GM19372 (cell line): ENCODE measurements around the gene DUSP28.
A peak's percentile ranks its signal among the peaks of the same experiment; 100 is the strongest.
"Not testable (repeated sequence)": the region's sequence is repeated elsewhere in the genome, so short reads cannot be mapped to it uniquely, and the experiment has no call there.

ENCODE experiments used
- ATAC-seq: cut with Tn5 transposase; IDR thresholded peaks from one replicate; pipeline ENCODE4 v1.9.1; 2021; ENCODE audit warnings: mild to moderate bottlenecking, low read depth, moderate library complexity; ENCODE audit not compliant: unreplicated experiment

DUSP28 gene, protein sequence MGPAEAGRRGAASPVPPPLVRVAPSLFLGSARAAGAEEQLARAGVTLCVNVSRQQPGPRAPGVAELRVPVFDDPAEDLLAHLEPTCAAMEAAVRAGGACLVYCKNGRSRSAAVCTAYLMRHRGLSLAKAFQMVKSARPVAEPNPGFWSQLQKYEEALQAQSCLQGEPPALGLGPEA

DNA sequence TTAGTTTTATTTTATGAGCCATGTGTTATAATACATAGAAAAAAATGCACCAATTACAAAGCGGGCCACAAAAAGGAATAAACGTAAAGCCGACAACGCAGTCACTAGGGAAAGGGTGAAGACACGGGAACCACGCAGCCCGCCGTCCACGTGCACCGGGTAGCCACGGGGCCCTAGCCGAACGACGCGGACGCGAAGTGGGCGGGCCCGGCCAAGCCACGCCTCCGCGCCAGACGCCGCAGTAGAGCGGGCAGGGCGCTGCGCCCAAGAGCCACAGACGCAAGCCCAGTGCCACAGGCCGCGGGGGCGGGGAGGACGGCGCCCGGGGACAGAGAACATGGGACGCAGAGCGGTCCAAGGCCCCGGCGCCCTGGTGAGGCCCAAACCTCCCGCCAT is at the start of gene DUSP28:
Gene DUSP28 (plus strand): TSS at position 274 of the 396 bp plus-strand sequence. CDS start 328 bp downstream, outside the sequence.
- peak; percentile 52 for ATAC-seq

DNA sequence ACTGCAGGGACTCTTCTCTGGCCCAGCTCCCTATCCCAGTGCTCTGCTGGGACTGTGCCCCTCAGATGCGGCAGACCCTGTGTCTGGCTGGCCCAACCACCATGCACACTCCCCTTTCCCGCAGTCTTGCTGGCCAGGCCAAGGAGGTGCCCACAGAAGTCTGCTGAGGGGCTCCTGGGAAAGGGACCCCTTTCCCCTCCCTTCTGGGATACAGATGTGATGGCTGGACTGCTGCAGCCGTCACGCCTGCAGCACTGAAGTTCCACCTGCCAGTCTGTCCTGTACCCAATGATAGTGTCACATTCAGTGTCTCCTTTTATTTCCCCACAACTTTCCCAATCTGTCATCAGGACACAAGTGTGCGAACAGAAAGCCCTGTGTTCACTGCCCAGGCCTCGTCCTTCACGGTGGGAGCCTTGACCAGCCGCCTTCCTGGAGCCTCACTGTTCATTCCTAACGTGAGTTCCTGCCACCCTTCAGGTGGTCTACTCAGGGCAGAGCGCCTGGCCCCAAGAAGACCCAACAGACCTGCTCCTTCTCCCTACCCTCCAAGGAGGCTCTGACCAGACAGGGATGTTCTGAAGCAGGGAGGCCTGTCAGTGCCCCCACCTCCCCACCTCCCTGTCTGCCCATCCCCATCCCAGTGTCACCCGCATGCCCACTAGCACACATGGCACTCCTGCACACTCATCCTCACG is 49.5 kb upstream of the DUSP28 start:
- no peak for ATAC-seq

DNA sequence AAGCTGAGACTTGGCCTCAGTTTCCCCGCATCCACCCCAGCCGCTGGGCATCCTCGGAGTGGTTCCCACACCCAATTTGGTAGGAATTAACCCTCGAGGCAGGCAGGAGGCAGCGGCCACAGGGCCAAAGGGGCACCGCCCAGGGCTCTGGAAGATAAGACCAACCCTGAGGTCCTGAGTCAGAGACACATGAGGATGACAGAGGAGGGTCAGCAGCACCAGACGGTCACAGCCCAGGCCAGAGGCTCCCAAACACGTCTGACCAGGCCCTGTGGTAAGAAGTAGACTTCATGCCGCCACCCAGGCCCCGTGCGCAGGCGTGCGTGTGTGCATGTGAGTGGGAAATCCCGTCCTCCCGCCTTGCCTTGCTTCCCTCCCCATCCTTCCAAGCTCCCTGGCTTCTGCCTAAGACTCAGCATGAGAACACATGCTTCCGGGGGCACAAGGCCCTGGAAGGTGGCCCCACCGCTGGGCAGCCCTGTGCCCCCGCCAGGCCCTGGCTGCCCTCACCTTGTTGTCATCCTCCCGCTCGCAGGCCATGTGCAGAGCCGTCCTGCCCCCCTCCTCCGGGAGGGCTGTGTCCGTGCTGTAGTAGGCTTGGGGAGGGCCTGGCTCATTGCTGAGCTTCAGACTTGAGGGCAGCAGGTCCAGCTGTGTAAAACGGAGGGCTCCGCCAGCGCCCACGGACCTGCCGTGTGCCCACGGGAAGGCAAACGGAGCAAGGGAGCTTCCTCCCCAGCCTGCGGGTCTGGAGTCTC is 48.6 kb upstream of the DUSP28 start:
- no peak for ATAC-seq

DNA sequence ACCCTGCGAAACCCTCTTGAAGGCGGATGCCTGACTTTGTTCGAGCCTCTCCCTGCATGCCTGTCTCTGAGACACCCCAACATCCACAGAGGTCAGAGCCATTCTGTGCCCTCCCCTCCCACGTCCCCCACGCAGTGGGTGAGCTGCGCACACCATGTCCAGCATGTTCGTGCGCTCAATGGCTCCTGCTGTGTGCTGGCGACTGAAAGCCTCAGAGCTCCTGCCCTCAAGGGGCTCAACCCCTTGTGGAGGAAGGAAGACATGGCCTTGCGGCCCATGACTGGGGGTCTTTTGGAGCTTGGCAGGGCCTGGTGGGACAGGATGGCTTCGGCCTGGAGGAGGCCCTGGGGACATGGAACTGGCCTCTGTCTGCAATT is 48.1 kb upstream of the DUSP28 start:
- no peak for ATAC-seq

DNA sequence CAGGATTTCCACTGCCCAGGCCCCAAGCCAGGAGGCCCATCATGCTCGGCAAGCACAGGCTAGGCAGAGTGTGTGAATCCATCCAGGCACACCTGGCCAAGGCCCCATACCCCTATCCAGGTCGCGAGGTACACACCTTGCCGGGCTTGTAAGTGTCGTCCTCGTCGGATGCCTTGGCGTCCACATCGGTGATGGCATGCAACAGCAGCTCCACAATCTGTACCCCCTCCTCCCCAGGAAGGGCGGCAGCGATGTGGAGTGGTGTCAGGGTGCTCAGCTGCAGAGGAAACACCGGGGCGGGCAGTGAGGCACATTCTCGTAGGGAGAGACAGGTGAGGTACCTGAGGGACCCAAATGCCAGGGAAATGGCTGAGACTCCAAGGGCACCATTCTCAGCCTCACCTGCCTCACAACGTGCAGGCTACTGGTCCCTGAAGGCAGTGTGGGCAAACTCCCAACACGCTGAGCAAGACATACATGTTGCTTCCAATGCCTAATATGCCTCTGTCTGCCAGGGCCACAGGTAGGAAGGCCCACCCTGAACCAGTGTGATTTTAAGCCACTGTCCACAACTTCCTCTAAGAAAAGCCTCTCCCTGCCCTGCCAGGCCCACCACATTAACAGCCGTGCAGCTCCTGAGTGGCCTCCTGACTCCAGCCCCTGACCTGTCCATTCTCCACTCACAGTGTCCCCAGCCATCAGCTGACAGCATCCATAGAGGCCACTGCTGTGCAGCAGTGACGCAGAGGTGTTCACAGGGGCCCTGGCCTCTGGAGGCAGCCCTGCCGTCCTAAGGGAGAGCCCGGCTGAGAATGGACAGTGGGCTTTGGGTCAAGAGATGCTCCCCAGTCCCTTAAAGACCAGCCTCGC is 47.3 kb upstream of the DUSP28 start:
- ATAC-seq, result no peak

DNA sequence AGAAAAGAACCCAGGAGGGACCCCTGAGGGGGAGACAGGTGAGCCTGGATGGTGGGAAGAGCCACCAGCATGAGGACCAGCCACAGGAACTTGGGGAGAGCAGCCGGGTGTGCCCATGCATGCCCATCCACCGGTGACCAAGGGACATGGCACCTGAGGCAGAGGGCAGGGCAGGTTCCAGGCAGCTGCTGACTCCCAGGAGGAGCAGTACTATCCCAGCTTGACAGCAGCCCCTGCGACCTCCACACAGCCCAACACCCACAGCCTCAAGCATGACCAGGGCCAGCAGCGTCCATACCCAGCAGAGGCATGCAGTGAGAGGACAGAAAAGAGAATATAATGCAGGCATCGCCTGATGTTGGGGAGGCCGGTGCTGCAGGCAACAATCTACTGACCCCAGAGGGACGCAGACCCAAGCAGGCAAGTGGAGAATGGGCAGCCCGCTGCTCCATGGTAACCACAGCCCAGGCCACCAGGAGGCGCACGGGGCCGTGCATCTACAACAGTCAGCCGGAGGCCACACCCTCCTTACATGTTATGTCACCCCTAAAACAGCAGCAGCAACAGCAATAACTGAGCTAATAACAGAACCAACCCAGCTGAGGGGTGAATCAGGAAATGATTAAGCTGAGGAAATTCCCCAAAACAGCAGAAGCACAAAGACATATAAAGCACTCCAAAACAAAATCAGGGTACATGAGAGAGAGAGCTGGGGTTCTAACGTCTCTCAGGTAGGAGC is 46.4 kb upstream of the DUSP28 start:
- ATAC-seq, result peak; percentile 98

DNA sequence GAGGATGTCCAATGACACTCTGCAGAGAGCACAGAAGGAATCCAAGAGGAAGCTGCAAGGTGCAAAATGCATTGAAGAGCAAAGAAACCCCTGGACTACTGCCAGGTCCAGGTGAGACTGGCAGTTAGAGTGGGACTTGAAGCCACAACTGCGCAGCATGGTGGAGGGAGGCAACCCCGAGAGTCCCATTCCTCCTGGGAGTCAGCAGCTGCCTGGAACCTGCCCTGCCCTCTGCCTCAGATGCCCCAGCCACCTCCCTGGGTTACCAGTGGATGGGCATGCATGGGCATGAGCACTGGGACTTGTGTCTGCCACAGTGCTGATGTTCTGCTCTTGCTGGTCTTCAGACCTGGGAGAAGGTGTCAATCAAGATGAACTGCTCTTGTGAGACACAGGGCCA is 45.5 kb upstream of the DUSP28 start:
- no peak for ATAC-seq

DNA sequence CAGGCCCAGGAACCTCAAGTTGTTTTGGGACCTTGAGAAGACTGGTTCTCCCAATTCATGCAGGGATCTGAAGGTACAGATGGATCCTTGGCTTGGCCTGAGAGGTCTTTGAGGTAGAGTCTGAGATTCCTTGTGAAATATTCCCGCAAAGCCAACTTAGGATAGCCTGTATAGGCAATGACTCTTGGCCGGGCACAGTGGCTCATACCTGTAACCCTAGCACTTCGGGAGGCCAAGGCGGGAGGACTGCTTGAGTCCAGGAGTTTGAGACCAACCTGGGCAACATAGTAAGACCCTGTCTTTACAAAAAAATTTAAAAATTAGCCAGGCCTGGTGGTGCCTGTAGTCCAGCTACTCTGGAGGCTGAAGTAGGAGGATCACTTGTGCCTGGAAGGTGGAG is 42.8 kb upstream of the DUSP28 start:
- no peak for ATAC-seq

DNA sequence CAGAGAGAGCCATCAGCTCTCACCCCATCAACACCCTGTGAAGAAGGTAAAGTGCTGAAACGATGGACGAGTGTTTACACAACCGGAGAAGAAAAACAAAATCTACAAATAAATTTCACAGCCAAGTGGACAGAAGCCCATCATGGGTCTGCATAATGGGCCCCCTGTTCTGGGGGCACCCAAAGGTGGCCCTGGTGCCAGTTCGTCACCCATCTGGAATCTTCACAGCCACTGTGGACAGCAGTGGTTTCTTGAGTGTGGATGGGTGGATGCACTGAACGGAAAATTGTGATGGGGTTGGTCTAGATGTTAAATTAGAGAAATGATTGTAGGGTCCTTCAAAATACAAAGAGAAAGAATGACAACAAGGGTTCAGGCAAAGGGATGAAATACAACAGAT is 41.2 kb upstream of the DUSP28 start:
- ATAC-seq, result no peak

DNA sequence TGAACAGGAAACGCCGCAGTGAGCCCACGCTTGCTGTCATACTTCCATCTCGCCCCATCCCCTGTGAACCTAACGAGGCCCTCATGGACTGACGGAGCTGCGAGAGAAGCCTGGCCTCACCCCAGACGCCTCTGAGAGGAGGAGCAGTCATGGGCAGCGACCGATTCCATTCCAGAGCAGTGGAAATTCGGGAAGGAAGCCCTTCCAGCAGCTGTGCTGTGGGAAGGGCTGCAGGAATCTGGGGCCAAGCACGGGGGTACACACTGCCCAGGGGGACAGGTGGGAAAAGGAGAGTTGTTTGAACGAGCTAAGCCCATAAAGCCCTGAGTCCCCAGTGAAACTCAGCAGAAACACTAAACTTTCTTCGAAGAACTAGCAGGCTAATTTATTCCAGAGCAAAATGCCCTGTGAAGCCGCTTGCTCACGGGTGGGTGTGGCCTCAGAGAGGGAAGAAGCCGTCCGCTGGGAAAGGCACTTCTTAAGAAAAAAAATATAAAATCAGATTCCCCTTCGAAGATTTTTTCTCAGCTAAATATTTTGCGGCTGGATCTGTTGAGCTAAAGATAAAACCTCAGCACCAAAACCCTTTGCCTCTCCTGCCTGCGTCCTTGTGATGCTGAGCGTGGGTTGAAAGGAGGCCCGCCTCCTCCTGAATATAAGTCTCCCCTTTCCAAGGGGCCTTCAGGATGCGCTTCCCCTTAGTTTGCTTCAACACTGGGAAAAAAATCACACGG is 40.6 kb upstream of the DUSP28 start:
- ATAC-seq, result no peak

DNA sequence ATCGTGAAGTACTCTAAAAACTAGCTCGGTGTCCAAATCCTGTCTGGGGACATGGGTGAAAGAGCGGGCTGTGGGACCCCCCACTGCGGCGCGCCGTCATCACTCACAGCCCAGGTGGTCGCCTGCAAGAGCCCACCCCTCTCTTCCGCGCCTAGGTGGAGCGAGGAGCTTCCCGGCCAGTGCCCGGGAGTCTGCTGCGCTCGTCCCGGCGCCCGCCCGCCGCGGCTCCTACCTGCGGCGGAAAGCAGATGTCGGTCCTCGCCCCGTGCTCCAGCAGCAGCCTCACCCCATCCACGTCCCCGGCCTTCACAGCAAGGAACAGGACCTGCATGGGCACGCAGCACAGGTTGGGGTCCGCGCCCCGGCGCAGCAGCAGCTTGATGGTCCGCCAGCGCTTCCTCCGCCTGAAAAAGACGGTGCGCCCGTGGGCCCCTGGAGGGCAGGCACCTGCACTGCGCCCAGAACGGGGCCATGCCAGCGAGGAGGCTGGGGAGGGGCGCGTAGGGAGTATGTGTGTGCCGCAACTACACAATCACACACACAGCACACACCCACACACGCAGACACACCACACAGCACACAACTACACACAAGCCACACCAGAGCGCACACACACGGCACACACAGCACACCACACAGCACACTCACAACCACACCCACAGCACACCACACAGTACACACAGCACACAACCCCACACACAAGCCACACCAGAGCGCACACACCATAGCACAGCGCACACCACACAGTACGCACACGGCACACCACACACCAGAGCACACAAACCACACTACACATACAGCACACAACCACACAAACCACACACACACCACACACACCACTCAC is 39.8 kb upstream of the DUSP28 start:
- no peak for ATAC-seq

DNA sequence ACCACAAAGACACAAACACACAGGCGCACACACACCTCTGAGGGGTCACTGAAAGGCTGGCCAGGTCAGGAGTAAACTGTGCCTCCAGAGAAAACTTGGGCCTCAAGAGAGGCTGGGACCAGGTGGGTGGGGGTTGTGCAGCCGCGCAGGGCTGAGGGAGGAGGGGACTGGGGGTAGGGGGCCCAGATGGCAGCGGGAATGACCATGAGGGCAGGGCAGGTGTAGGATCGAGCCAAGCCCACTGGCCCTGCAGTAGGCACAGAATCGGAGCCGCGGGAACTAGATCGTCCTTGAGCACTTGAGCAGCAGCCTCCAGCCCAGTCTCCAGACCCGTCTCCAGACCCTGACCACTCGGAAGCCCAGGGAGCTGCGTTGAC is 39.2 kb upstream of the DUSP28 start:
- no peak for ATAC-seq

DNA sequence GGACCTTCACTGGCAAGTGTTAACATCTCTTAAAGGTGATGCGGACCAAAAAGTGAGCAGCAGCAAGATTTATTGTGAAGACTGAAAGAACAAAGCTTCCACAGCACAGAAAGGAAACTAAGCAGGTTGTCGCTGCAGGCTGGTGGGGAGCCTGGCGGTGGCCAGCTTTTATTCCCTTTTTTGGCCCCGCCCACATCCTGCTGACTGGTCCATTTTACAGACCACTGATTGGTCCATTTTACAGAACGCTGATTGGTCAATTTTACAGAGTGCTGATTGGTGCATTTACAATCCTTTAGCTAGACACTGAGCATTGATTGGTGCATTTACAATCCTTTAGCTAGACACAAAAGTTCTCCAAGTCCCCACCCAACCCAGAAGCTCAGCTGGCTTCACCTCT is 38.3 kb upstream of the DUSP28 start:
- ATAC-seq, result not testable (repeated sequence)

DNA sequence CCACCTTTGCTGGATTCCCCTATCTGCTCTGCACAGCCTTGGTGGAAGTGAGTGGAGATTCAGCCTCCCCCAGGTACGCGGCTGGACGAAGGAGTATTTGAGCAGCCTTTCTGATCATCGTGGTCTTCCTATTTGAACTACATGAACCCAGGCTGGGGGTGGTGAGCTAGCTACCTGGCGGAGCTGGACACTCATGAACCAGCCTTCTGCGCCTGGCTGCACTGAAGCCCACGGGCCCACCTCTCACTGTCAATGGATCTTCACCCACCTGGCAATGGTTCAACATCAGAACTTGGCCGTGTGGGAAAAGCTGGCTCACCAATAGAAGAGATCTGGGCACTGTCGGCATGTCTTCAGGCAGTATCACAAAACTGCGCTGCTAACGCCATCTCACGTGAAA is 37.8 kb upstream of the DUSP28 start:
- no peak for ATAC-seq

DNA sequence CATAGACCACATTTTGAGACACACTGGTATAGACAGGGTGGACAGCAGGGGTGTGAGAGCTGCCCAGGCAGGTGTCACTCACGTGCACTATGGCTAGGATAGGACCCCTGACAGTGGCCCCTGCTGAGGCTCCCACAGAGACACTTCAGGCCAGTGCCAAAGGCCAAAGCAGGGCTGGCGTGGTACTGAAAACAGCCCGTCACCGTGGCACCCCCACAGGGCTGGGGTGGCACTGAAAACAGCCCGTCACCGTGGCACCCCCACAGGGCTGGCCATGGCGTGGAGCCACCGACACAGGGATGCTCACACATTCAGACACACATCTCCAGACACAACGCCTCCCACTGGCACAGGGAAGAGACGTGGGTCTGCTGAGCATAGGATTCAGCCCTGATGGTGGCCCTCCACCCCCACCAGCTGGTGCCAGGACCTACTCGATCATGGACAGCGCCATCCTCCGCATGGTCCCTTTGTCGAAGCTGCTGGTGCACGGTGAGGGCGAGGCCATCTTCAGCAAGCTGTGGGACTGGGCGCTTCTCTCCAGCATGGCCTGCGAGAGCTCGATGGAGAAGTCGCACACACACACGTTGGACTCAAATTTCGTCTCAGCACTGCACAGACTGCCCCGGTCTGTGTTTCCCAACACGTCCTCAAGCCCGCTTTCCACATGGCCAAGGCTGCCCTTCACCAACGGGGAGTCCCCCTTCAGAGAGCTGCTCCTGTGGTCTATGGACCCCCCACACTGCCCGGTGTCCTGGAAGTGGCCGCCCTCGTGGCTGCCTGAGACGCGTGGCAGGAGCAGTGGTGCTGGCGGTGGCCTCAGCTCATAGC is 36.5 kb upstream of the DUSP28 start:
- no peak for ATAC-seq

DNA sequence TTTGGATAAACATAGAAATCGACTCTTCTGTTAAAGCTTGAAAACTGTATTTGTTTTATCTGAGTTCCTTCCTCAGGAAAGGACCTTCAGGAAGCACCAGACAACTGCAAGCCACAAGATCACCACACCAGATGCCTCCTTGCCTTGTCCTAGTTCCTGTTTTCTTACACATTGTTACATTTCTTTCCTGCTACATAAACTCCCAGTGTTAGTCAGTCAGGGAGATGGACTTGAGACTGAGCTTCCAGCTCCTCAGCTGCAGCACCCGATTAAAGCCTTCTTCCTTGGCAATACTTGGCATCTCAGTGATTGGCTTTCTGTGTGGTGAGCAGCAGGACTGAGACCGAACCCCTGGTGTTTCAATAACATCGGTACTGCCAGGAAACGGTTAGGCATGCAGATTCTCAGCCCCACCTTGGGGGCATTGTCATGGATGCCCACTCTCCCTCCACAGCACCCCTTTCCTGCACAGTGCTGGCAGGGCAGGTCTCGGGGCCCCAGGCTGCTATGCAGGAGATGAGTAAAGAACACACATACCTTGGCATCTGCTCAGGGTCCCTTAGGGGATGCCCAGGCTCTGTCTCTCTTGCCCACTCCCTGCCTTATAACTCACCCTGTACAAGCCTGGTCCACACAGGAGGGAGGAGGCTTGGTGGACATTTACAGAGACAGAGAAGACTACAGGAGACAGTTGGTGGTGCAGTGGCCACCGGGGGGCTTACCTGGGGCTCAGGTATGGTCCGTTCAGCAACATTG is 35.0 kb upstream of the DUSP28 start:
- no peak for ATAC-seq

DNA sequence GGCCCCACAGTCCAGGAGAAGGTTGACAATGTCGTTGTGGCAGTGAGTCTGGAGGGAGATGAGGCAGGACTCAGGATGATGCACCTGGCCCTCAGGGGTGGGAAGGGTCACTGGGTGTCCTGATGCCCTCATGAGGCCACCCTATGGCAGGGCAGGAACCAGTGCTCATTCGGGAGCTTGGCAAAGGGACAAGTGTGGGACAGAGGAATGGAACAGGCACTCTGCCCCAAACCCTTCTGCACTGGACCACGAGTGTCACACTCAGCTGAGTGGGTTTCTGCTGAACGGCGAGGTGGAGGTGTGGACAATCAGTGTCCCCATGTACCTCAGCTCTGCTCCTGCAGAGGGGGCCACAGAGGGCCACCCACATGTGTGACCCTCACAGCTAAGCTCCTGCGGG is 34.4 kb upstream of the DUSP28 start:
- no peak for ATAC-seq
